Uterus (tissue), 2 donors: ENCODE measurements around the gene GPR176.

Source experiments
- POLR2A ChIP-seq, 2 donors: fragments of 450-650 bp; IDR thresholded peaks; one replicate each; pipeline ENCODE4 v1.6.1; 2016; ENCODE audit warnings: antibody characterized with exemption in 2 of 2, mild to moderate bottlenecking in 1 of 2, moderate library complexity in 1 of 2
- TF ChIP-seq, protein P1 (sequence below), 4 experiments: fragments of 200-600 bp in 2 of 4; fragments of 450-650 bp in 2 of 4; sonication (generic) in 2 of 4; IDR thresholded peaks; one replicate each; pipeline ENCODE4 v1.5.1; 2016 to 2019; ENCODE audit warnings: antibody characterized with exemption in 4 of 4, mild to moderate bottlenecking in 2 of 4, moderate library complexity in 1 of 4

DNA sequence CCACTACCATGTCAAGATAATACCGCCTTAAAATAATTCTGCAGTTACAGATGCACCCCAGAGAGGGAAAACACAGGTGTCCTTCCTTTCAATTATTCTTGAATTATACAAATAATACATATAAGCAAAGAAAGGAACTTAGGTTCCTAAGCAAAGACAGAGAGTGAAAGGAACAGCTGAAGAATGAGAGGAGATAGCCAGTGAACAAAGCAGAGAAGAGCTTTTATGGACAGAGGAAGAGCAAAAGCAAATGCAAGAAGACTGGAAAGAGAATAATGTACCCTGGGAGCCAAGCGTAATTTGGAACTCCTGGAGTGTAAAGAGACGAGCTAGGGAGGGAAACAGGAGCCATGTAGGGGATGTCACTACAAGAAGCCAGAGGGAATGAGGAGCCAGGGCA lies 21.7 kb downstream of the GPR176 start:
- TF ChIP-seq, protein P1, sequence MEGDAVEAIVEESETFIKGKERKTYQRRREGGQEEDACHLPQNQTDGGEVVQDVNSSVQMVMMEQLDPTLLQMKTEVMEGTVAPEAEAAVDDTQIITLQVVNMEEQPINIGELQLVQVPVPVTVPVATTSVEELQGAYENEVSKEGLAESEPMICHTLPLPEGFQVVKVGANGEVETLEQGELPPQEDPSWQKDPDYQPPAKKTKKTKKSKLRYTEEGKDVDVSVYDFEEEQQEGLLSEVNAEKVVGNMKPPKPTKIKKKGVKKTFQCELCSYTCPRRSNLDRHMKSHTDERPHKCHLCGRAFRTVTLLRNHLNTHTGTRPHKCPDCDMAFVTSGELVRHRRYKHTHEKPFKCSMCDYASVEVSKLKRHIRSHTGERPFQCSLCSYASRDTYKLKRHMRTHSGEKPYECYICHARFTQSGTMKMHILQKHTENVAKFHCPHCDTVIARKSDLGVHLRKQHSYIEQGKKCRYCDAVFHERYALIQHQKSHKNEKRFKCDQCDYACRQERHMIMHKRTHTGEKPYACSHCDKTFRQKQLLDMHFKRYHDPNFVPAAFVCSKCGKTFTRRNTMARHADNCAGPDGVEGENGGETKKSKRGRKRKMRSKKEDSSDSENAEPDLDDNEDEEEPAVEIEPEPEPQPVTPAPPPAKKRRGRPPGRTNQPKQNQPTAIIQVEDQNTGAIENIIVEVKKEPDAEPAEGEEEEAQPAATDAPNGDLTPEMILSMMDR (IDR thresholded peaks at IDR 0.05) = no peak
- no peak for TF ChIP-seq POLR2A (IDR thresholded peaks at IDR 0.05)
